ENCODE measurements around the gene KIAA1328. TPM values are rescaled to one million over a fixed set of nuclear protein-coding genes. Genes with fewer than 3 reads are reported as not detected.

Gene KIAA1328
- polyA plus RNA-seq, 1 donor (not counting 4 experiments of a cell fraction or from before 2014, with no cell fraction given) = 5.5 TPM

- TF ChIP-seq EZH2 (IDR thresholded peaks at IDR 0.05; ENCODE audit: low read length) = no peak
- no peak for TF ChIP-seq CTCF (optimal IDR thresholded peaks at IDR 0.05 in 1 of 3, IDR thresholded peaks at IDR 0.05 in 1 of 3, conservative IDR thresholded peaks at IDR 0.05 in 1 of 3; ENCODE audit: extremely low read depth in 1 of 3, insufficient read depth in 2 of 3, low read length in 3 of 3)
- no peak overlapping the region for H2AFZ ChIP-seq (ENCODE audit: control insufficient read depth, low read length)
- H3K27me3 ChIP-seq (ENCODE audit: control insufficient read depth, extremely low read depth, insufficient read depth, low read length) = no peaks in the 10 kb centered on the region
- dilution Hi-C loops (cut with MboI; ENCODE audit: extremely low pct_ligation_motif_present, low sequenced_read_pairs) = no loop called here
- H3K9me1 ChIP-seq (ENCODE audit: control insufficient read depth, extremely low read depth, insufficient read depth, low read length) = no peaks in the 10 kb centered on the region
- FAIRE-seq (no peak), DNase-seq (ENCODE audit: low read depth, low spot score) (no peak)
- no peak overlapping the region for H3K4me3 ChIP-seq (ENCODE audit: control insufficient read depth in 2 of 3, extremely low read depth in 1 of 3, insufficient read depth in 2 of 3, low read depth in 1 of 3, low read length in 3 of 3)
- H3K4me2 ChIP-seq (ENCODE audit: control insufficient read depth, extremely low read depth, insufficient read depth, low read depth, low read length) = no peak overlapping the region
- no peak overlapping the region for H3K9ac ChIP-seq (ENCODE audit: control insufficient read depth, extremely low read depth, insufficient read depth, low read length)
- H3K36me3 ChIP-seq (ENCODE audit: control insufficient read depth in 2 of 2, extremely low read depth in 1 of 2, insufficient read depth in 2 of 2, low read length in 2 of 2) = no peaks in the 10 kb centered on the region
- H3K79me2 ChIP-seq (ENCODE audit: control insufficient read depth, insufficient read depth, low read length) = no peaks in the 10 kb centered on the region
- no peaks in the 10 kb centered on the region for H3K4me1 ChIP-seq (ENCODE audit: control insufficient read depth, extremely low read depth, insufficient read depth, low read length)
- no peaks in the 10 kb centered on the region for H4K20me1 ChIP-seq (ENCODE audit: control insufficient read depth, extremely low read depth, insufficient read depth, low read length)
- no peak overlapping the region for H3K27ac ChIP-seq (ENCODE audit: control insufficient read depth, insufficient read depth, low read length)
- no peaks in the 10 kb centered on the region for H3K9me3 ChIP-seq (ENCODE audit: control insufficient read depth, low read depth, low read length)
Observed at GRCh38 chr18:36974686-36975085, 145.8 kb downstream of the KIAA1328 start.

GRCh38 chr18:36977121-36977520 is 148.2 kb downstream of the KIAA1328 start:
- no peaks in the 10 kb centered on the region for H4K20me1 ChIP-seq (ENCODE audit: control insufficient read depth, extremely low read depth, insufficient read depth, low read length)
- no peak overlapping the region for H3K9ac ChIP-seq (ENCODE audit: control insufficient read depth, extremely low read depth, insufficient read depth, low read length)
- TF ChIP-seq EZH2 (IDR thresholded peaks at IDR 0.05; ENCODE audit: low read length) = no peak
- TF ChIP-seq CTCF (optimal IDR thresholded peaks at IDR 0.05 in 1 of 3, IDR thresholded peaks at IDR 0.05 in 1 of 3, conservative IDR thresholded peaks at IDR 0.05 in 1 of 3; ENCODE audit: extremely low read depth in 1 of 3, insufficient read depth in 2 of 3, low read length in 3 of 3) = no peak
- H3K27me3 ChIP-seq (ENCODE audit: control insufficient read depth, extremely low read depth, insufficient read depth, low read length) = no peaks in the 10 kb centered on the region
- H3K4me1 ChIP-seq (ENCODE audit: control insufficient read depth, extremely low read depth, insufficient read depth, low read length) = no peaks in the 10 kb centered on the region
- H3K79me2 ChIP-seq (ENCODE audit: control insufficient read depth, insufficient read depth, low read length) = no peaks in the 10 kb centered on the region
- H3K36me3 ChIP-seq (ENCODE audit: control insufficient read depth in 2 of 2, extremely low read depth in 1 of 2, insufficient read depth in 2 of 2, low read length in 2 of 2) = no peaks in the 10 kb centered on the region
- no peak overlapping the region for H2AFZ ChIP-seq (ENCODE audit: control insufficient read depth, low read length)
- FAIRE-seq (no peak), DNase-seq (ENCODE audit: low read depth, low spot score) (no peak)
- no peak overlapping the region for H3K4me3 ChIP-seq (ENCODE audit: control insufficient read depth in 2 of 3, extremely low read depth in 1 of 3, insufficient read depth in 2 of 3, low read depth in 1 of 3, low read length in 3 of 3)
- H3K9me3 ChIP-seq (ENCODE audit: control insufficient read depth, low read depth, low read length) = no peaks in the 10 kb centered on the region
- dilution Hi-C loops (cut with MboI; ENCODE audit: extremely low pct_ligation_motif_present, low sequenced_read_pairs) = no loop called here
- H3K9me1 ChIP-seq (ENCODE audit: control insufficient read depth, extremely low read depth, insufficient read depth, low read length) = no peaks in the 10 kb centered on the region
- H3K27ac ChIP-seq (ENCODE audit: control insufficient read depth, insufficient read depth, low read length) = no peak overlapping the region
- no peak overlapping the region for H3K4me2 ChIP-seq (ENCODE audit: control insufficient read depth, extremely low read depth, insufficient read depth, low read depth, low read length)
